HG03565 (cell line): Measurements from ENCODE around the gene CST5.
"Not testable (repeated sequence)": the region's sequence is repeated elsewhere in the genome, so short reads cannot be mapped to it uniquely, and the experiment has no call there.

Experiments
- ATAC-seq: cut with Tn5 transposase; IDR thresholded peaks from one replicate; pipeline ENCODE4 v1.9.1; 2021; ENCODE audit warnings: mild to moderate bottlenecking, moderate library complexity; ENCODE audit not compliant: unreplicated experiment

CST5 gene, protein sequence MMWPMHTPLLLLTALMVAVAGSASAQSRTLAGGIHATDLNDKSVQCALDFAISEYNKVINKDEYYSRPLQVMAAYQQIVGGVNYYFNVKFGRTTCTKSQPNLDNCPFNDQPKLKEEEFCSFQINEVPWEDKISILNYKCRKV

DNA sequence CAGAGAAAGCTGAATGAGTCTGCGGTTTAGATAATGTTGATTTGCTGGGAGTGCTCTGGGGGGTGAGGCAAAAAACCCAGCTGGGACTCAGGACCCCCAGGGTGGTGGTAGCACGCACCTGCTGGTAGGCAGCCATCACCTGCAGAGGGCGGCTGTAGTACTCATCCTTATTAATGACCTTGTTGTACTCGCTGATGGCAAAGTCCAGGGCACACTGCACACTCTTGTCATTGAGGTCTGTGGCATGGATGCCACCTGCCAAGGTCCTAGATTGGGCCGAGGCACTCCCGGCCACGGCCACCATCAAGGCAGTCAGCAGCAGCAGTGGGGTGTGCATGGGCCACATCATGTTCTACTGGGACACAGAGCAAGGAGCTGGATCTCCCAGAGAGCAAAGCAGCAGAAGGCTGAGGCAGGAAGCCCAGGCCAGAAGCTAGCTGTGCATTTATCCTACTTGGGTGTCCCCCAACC, at the start of gene CST5:
Gene CST5, minus strand, starts transcription at position 421 of the 471 bp plus-strand sequence. Its CDS starts 72 bp downstream, at position 349.
- no peak for ATAC-seq

DNA sequence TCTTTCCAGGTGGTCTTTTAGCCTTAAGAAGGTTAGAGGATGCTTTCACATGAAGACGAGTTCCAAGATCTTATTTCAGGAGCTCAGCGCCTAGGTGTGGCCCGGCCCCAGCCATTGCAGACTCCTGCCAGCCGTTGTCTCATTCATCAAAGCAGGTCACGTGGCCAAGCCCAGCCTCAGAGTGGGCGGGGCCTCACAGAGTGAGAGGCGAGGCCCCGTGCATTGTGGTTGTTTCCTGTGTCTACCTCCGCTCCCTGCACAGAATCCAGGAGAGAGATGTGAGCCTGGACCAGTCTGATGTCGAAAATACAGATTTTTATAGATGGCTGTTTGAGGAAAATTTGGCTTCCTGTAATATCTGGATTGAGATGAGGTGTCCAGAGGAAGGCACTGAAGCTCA, 49.2 kb upstream of the CST5 start:
- ATAC-seq: no peak

DNA sequence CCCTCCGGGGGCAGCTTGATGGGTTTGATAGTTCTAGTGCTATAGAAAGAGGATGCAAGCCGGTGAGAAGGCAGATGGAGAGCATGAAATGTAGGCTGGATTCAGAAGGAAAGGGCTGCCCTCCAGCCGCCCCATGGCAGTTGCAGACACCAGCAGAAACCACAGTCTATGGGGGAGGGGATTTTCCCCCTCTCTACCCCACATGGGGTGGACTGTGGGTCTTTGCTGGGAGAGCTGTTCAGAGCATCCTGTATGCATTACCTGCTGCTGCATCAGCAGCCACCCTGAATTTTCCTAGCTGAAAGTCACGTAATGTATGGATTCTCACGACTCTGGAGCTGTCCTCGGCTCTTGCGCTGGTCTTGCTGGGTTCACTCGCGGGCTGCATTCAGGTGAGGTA, 48.8 kb upstream of the CST5 start:
- no peak for ATAC-seq

DNA sequence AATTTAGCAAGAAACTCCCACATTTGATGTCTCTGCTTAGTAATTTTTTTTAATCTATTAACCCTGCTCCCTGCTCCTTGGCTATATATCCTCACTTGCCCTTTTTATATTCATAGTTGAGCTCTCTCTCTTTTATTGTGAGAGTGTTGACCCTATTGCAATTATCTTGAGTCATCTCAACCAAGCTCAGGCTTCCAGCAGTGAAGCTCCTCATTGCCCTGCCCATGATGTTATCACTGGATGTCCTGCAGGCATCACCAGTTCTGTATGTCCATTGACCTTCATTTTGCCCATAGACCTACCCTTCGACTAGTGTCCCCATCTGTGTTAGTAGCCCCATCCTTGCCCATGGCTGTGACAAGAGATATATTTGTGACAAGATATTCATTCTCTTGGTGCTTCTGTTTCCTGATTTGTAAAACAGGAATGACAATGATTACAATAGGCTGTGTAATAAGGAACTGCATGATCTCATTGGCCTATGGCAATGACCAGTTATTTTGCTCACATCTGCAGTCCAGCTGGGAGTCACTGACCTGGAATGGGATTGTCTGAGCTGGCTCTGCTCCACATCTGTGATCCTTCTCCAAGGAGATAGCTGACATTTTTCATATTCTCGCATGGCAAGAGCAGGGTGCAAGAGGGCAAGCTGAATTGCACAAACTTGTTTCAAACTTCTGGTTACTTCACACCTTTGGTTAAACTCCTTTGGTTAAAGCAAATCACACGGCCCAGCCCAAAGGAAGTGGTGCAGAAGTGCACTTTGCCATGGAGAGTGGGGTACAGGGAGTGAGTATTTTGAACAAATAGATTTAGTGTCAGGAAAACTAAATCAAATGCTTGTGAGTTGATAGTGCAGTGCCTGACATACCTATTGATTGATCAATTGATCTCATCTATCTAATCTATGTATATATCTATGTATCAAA, 47.7 kb upstream of the CST5 start:
- no peak for ATAC-seq

DNA sequence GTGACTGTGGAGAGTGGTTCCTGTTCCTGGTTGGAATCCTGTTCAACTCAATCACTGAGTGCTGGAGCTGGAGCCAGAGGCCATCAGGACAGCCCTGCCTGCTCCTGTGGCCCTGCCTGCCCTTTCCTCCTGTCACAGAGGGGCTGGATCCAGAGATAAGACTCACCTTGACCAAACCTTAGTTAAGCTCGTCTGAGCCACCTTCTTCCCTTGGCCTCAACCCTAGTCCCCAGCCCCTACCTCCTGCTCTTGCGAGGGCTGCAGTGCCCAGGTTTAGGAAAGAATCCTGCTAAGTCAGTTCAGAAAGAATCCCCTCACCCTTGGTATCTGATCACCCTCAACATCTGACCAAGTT, 47.0 kb upstream of the CST5 start:
- ATAC-seq: no peak

DNA sequence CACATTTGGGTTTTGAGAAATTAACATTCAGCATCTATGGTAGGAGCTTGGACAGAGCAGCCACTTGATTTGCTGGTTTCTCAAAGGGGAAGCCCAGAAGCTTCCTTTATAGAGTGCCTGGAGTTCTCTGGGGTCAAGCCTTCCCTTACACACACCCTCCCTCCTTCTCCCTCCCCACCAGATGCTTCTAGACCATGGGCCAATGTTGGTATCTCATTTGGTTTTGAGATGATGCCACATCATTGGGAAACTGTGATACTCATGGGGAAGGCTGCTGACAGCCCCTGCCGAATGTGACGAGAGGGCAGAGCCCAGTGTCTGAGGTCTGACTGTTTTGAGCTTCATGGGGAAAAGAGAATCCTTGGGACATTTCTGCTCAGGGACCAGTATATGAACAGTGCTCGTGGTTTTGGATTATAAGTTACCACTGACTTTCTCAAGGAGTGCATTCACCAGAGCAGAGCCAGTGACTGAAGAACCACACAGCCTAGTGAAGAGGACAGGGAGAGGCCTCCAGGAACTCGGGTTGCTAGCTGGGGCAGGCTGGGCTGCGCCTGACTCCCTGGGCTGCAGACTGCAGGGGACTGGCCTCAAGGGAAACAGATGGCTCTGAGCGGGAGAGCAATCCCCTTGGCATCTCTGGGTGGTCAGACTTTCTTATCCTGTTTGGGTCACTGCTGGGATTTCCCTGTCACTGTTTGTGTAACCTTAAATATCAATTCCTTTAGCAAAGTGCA, 46.4 kb upstream of the CST5 start:
- ATAC-seq: no peak

DNA sequence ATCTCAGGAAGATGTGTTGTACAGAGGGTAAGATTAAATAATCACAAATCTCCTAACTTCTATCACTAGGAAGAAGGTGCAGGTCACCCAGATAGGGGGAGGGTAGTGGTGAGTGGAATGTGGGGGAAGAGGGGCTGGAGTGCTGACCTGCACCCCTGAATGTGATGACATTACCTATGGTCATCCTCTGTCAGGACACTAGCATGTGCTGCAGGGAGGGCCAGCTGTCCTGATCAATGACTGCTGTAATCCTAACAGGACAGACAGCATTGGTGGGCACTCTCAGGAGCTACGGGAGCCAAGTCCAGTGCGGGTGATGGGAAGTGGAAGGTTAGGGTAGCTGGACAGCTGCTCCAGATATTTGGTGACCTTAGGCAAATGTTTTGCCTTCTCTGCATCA, 45.2 kb upstream of the CST5 start:
- no peak for ATAC-seq

DNA sequence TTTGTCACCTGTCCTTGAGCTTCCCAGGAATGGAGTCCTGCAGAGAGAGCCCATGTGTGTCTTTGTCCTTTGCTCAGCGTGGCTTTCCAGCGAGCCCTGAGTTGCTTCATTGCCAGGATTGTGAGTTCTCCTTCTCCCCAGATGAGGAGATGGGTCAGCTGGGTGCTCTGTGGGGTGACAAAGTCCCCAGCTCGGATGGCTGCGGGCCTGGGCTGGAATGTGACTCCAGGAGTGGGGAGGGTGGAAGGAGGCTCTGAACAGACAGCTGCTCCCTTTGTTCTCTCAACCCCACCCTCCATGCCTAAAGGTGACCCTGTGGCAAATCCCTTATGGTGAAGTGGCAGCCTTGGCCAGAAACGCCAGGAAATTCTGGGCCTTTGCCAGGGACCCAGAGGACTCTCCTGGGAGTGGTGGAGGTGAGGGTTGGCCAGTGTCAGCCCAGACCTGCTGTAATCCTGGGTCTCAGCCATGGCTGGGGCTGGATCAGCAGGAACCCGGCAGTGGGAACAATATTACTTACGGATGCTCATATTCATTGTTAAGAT, 44.4 kb upstream of the CST5 start:
- no peak for ATAC-seq

DNA sequence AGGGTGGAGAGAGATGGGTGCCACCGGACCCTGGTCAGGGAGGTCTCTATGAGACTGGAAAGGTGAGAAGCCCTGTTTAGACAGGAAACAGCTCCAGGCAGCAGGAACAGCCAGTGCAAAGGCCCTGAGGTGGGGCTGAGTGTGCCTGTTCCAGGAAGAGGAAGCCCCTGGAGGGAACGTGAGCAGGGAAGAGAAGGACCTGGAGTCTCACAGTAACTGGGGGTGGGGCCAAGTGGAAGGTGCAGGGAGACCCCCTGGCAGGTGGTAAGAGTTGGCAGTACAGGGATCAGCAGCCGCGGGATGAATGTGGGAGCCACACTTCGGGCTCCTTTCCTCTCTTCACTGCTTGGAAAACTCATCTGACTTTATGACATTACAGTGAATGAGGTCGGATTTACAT, 43.8 kb upstream of the CST5 start:
- ATAC-seq: no peak

DNA sequence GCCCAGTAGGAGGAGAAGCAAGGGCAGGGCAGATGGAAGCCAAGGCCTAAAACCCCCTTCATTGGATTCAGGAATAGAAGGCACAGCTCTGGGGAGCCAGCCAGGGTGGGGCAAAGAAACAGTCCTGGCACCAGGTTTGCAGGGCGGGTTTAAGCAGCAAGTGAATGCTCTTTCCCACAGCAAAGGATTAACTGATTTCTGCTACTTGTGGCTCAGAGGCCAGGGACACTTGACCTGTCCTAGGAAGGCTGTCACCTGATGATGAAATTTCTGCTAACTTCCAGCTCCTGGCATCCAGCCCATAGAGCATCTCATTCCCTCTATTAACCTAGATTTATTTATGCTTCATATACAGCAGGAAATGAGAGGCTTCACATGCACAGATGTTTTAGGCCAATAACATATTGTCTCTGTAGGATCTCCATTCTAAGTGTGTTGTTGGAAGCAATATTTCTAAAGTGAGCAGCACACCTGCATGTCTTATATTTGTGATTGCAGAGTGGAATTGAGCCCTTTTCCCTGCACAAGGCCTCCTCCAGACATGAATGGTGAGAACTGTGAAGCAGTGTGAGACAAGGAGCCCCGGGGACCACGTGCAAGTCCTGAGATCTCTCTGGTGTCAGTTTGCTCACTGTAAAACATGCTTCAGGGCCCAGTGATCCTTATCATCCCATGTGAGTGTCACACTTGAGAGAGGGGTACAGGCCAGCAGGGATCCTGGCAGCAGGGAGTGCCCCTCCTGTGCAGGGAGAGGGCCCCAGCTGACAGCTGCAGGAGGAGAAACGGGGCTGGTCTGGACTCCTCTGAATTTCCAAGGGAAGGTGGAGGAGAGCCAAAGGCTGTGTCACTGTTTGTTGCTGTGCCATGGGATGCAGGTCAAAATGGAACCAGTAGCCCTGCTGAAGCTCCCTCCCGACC, 41.1 kb upstream of the CST5 start:
- ATAC-seq: no peak

DNA sequence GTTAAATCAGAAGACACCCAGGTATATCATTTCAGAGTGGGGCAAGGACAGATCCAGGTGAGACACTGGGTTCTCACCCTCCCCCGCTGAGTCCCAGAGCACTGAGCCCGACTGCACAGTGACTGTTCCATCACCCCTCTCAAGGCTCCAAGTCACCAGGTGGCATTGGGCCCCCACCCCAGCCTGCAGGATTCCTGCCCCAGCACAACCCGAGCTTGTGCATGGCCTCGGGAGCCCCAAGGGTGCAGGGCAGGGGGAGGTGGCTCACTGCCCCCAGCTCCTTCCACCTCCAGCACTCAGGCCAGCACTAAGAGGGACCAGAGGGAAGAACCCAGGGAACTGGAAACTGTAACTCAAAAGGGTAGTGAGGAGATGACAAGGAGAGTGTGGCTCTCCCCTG, 39.3 kb upstream of the CST5 start:
- ATAC-seq: no peak

DNA sequence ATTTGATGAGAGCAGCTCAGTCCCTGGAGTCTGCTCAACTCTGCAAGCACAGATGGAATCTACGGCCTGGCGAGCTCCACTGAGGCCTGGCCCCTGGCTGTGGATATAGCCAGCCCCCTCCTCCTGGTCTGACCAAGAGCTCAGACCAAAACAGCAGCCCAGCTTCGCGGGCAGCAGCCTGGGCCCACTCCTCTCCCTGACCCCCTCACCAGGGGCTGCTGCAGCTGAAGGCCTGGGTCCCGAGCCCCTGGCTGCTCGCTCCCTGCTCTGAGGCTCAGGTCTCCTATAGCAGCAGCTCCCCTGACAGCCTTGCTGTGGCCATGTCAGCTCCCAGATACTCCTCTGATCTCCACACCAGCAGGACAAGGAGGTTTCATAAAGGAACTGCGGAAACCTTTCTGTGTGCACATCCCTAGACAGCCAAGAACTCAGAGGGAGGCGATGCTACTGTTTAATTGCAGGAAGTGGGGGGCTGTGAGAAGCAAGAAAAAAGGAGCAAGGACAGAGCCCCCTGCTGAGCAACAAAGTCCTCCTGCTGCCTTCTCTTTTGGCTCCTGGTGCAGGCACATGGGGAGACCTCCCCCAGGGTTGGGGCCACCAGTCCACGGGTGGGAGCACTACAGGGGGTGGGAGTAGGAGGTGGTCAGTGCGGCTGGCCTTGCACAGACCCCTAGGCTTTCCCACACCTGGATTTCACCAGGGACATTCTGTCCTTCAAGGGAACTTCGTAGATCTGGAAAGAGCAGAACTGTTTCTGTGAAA, 38.7 kb upstream of the CST5 start:
- no peak for ATAC-seq

DNA sequence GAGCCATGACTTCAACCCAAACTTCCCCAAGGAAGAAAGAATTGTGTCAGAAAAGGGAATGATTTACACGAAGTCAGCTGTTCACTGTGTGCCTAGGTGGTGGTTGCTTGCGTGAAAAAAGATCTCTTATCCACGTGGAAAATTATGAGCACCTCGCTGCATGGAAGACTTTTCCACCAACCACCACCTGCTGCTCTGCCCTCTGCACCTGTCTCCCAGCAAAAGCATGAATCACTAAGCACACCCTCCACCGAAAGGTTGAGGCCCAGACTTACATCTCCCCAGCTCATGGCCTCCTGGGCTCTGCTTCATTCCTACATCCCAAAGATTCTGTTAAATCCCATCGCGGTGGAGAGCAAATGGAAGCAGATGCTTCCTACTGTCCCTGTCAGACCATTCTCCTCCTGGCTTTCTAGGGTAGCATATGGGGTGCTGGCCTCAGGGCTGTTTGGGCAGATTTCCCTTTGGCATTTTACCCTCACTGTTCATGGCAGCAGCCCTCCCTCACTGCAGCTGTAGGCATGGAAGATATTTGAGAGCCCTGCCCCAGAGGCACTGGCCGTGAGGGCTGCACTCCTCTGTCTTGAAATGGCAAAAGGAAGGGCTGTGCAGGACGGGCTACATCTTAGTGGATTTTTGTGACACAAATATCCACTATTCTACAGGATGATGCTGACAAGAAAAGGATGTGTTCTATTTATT, 37.6 kb upstream of the CST5 start:
- ATAC-seq: no peak

DNA sequence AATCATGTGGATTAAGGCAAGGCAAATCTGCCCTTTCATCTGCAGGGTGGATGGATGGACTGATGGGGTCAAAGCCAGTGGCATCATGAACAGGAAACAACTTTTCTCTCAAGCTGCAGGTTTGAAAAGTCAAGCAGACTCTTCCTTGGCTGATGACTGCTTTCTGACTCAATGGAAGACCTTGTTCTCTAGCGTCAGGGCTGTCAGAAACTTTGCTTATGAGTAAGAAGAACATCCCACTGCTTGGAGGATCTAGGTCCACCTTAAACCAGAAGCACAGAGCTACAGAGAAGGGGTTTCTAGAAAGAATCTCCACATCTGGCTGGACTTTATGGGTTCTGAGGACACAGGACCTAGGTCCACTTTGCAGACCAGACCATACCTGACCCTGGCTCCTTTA, 36.3 kb upstream of the CST5 start:
- no peak for ATAC-seq

DNA sequence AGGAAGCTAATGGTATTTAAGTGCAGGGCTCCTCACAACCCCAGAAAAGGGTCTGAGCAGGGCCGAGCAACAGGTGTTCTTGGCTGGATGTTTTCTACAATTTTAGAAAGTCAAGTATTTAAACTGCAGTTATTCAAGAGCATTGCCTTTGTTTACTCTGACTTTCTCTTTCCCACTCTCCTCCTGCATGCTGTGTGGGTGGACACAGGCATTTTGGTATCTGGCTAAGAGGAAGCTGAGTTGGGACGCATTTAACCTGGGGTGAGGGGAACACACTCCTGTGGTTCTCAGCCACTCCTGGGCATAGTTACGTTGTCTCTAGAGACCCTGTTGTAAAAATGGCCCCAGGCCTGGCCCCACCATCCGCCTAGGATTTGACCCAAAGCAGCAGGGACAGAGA, 34.9 kb upstream of the CST5 start:
- ATAC-seq: not testable (repeated sequence)

DNA sequence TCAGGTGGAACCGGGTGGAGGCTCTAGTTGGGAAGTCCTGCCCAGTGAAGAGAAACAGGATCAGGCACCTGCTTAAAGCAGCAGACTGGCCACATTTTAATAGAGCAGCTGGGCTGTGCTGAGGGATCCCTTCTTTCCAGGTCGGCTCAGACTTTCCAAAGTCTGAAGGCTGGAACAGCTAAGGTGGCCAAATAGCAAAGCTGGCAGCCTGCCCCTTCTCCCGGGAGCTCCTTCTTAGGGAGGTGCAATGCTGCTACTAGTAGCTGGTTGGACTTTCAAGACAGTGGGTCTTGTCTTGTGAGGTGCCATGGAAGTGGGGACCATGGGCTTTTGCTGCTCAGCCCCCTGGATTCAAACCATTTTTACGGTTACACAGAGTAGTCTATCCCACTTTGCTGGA, 30.7 kb upstream of the CST5 start:
- ATAC-seq: no peak

DNA sequence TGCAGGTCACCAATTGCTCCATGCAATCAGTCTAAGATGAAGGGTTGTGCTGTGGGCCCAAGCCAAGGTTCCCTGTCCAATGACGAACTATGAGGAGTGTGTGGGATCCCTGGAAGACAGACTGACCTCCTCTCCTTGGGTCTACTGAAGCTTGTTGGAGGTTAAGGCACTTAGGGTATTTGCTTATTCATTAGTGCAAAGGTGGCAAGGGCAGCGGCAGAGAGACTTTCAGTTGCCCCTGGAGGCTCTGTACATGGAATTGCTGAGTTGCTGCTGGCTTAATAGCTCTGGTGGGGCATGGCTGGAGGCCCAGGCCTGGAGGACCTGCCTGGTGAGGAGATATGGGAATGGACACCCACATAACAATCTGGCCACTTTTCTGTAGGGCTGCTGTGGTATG, 29.8 kb upstream of the CST5 start:
- ATAC-seq: no peak

DNA sequence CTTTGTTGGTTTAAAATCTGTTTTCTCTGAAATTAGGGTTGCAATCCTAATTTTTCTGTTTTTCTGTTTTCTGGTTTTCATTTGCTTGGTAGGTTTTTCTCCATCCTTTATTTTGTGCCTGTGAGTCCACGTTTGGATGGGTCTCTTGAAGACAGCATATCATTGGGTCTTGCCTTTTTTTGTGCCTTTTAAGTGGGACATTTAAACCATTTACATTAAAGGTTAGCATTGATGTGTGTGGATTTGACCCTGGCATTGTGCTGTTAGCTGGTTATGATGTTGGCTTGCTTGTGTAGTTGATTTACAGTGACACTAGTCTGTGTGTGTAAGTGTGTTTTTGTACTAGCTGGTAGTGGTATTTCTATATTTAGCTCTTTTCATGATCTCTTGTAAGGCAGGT, 28.0 kb upstream of the CST5 start:
- ATAC-seq: no peak

DNA sequence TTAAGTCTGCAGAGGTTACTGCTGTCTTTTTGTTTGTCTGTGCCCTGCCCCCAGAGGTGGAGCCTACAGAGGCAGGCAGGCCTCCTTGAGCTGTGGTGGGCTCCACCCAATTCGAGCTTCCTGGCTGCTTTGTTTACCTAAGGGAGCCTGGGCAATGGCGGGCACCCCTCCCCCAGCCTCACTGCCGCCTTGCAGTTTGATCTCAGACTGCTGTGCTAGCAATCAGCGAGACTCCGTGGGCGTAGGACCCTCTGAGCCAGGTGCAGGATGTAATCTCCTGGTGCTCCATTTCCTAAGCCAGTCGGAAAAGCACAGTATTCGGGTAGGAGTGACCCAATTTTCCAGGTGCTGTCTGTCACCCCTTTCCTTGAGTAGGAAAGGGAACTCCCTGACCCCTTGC, 22.8 kb upstream of the CST5 start:
- ATAC-seq: not testable (repeated sequence)
